C4-2B (cell line): ENCODE data around the gene ASIC2.

Source experiments
- H3K27ac ChIP-seq: fragments of 450-650 bp; 2 replicates; pipeline ENCODE4 v1.5.1; 2017
- ZFX ChIP-seq: fragments of 450-650 bp; IDR thresholded peaks from 2 replicates; pipeline ENCODE4 v1.6.1; 2017
- TF ChIP-seq, protein P1 (sequence below): fragments of 450-650 bp; conservative IDR thresholded peaks from 2 replicates; pipeline ENCODE4 v1.5.1; 2017; ENCODE audit warnings: mild to moderate bottlenecking

ASIC2 gene

DNA sequence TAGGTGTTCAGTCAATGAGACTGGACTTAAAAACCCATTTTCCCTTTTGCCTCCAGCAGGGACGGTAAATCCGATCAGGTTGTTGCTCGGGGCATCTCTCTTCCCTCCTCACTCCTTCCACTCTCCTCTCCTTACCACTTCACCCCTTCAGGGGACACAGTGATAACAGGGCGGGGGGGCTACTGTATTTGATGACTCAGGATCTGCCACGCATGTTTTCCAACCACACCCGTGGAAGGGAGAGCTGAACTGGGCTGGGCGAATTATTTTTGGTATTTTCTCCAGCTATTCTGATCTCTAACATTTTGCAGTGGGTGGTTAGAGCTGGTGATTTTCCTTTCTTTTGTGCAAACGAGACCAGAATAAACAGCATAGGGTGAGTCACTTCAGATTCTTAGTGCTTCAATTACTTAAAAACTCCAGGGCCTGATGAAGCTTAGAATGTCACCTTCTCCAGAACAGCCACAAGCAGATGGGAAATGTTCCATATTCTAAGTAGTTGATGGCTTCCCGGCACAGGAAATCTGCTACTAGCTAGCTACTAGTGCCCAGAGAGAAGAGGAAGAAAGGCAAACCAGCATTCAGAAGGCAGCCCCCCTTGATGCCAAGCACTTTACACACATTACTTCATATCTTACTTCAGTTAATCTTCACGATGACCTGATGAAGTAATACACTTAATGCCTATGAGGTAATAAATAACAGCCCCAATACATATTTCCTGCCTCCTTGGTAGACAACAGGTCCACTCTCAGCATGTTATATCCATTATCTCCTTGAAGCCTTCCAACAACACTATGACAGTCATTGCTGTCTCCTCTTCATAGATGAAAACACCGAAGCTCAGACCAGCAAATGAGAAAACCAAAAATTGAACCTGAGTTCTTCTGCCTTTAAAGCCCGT, 74.1 kb downstream of the ASIC2 start:
- H3K27ac ChIP-seq, result no peak overlapping the region
- TF ChIP-seq, protein P1, sequence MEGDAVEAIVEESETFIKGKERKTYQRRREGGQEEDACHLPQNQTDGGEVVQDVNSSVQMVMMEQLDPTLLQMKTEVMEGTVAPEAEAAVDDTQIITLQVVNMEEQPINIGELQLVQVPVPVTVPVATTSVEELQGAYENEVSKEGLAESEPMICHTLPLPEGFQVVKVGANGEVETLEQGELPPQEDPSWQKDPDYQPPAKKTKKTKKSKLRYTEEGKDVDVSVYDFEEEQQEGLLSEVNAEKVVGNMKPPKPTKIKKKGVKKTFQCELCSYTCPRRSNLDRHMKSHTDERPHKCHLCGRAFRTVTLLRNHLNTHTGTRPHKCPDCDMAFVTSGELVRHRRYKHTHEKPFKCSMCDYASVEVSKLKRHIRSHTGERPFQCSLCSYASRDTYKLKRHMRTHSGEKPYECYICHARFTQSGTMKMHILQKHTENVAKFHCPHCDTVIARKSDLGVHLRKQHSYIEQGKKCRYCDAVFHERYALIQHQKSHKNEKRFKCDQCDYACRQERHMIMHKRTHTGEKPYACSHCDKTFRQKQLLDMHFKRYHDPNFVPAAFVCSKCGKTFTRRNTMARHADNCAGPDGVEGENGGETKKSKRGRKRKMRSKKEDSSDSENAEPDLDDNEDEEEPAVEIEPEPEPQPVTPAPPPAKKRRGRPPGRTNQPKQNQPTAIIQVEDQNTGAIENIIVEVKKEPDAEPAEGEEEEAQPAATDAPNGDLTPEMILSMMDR, result no peak
- no peak for TF ChIP-seq ZFX

DNA sequence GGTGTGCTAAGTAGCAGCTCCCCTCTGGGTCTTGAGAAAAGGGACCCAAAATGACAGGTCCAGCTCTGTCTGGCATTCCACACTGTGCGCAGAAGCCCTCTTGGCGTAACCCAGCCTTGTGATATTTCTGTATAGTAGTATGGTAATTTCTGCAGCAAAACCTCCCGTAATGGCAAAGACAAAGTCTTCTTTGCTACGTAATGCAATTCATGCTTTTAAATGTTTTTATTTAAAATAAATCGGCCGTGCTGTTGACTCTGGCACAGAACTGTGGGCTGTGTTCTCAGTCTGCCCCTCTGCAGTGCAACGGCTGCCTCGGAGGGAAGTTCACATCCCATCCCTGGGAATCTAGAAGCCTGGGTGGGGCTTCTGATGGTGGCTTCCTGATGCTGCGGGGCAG, 75.2 kb downstream of the ASIC2 start:
- H3K27ac ChIP-seq, result no peak overlapping the region
- no peak for TF ChIP-seq ZFX
- TF ChIP-seq, protein P1, result no peak

DNA sequence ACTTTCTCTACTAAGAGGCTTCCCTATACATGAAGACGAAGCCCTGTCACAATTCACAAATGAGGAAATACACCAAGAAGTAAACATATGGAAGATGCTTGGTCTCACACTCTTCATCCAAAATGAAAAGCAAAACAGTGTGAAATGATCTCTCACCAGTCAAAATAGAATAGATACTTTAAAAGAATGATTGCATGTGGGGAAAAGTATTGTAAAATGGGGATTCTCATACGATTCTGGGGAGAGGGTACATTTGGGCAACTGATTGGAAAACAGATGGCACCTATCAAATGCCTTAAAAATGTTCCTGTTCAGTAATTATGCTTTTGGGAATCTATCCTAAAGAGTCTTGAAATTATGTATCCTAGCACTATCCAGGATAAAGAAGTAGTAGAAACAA, 78.1 kb downstream of the ASIC2 start:
- no peak for TF ChIP-seq ZFX
- TF ChIP-seq, protein P1, result no peak
- H3K27ac ChIP-seq, result no peak overlapping the region

DNA sequence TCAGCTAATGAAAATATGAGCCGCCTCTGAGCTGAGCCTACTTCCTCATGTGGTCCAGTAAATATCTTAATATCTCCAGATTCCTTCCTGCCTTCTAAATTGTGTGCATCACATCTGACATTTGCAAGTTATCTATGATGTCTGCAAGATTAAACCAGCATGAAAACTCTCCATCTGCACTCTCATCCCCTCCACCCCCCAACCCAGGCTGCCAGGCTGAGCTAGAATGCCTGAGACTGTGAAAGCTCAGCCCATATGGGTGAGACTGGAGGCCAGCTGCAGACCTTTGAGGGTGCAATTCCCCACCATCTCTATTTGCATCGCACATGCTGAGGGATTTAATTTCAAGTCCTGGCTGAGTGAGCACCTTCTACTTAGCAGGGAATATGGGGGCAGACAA, 82.8 kb downstream of the ASIC2 start:
- H3K27ac ChIP-seq, result no peak overlapping the region
- no peak for TF ChIP-seq ZFX
- TF ChIP-seq, protein P1, result no peak

DNA sequence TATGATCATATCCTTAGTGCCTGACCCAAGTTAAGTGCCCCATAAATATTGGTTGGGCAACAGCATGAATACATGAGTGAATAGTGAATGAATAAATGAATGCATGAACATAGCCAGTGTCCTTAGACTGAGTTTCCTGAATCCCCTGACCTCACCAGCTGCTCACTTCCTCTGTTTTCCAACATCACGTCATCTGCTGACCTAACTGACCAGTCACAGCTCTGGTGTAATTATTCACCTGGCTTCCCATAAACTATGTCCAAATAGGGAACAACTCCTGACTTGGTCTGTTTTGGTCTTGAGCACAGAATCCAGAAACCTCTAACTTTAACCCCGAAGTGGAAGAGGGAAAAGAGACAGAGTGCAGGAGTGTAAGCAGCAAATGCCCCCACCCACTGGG, 83.4 kb downstream of the ASIC2 start:
- no peak overlapping the region for H3K27ac ChIP-seq
- TF ChIP-seq, protein P1, result no peak
- no peak for TF ChIP-seq ZFX

DNA sequence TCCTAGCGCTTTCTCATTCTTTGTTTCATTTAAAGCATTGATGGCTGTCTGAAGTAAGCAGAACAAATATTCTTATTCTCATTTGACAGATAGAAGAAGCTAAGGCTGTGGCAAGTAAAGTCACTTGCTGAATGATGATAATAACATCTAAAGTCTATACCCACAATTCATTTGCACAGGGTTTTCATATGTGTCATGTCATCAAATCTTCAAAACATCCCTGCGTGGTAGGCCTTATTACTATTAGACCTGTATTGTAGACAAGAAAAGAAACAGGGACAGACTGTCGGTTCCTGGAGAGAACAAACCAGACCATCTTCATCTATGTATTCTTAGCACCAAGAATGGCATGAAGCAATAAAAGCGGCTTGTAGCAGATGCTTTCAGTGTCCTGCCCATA, 85.9 kb downstream of the ASIC2 start:
- no peak for TF ChIP-seq ZFX
- TF ChIP-seq, protein P1, result no peak
- H3K27ac ChIP-seq, result no peak overlapping the region

DNA sequence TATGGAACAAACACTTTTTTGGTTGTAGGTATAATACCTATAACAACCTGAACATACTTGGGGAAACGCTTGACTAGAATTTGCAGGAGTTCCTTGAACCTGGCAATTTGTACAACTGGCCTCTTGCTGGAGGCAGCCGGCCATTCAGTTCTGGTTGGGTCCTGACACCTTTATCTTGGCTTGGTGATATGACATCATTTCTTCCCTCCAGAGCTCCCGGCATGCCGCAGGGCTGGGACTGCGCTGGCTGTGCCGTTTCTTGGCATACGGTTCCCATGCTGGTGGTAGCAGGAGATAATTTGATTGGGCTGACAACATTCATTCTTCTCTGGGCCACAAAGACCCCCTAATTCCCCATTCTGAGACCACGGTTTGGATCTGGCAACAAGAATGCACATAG, 87.5 kb downstream of the ASIC2 start:
- TF ChIP-seq, protein P1, result no peak
- TF ChIP-seq ZFX, result no peak
- H3K27ac ChIP-seq, result no peak overlapping the region
